UCSD-AML1 (cell line): ENCODE data around the gene SH3BGRL2.
A peak's percentile ranks its signal among the peaks of the same experiment; 100 is the strongest.

Source experiments
- DNase-seq: peaks from one replicate; lab custom pipeline; 2025; ENCODE audit not compliant: unreplicated experiment; lab: John Stamatoyannopoulos, UW

Gene SH3BGRL2

GRCh38 chr6:79630883-79631692 is at the start of gene SH3BGRL2:
Gene SH3BGRL2, plus strand, starts transcription at chr6:79631329. Its CDS starts 133 bp downstream, at chr6:79631462.
- peak; percentile 9 for DNase-seq

GRCh38 chr6:79584332-79584731 is 46.8 kb upstream of the SH3BGRL2 start:
- DNase-seq = no peak

GRCh38 chr6:79586548-79586947 is 44.6 kb upstream of the SH3BGRL2 start:
- no peak for DNase-seq

- no peak for DNase-seq
These were observed 41.4 kb upstream of the SH3BGRL2 start for GRCh38 chr6:79589701-79590100.

GRCh38 chr6:79597155-79597554 is 34.0 kb upstream of the SH3BGRL2 start:
- no peak for DNase-seq

GRCh38 chr6:79598012-79598411 is 33.1 kb upstream of the SH3BGRL2 start:
- no peak for DNase-seq

GRCh38 chr6:79599725-79600259 is 31.3 kb upstream of the SH3BGRL2 start:
- DNase-seq = no peak

GRCh38 chr6:79600313-79600712 is 30.8 kb upstream of the SH3BGRL2 start:
- DNase-seq = no peak

- DNase-seq = no peak
These were observed 30.1 kb upstream of the SH3BGRL2 start for GRCh38 chr6:79600812-79601609.

GRCh38 chr6:79602859-79603258 is 28.3 kb upstream of the SH3BGRL2 start:
- no peak for DNase-seq

GRCh38 chr6:79604583-79605037 is 26.5 kb upstream of the SH3BGRL2 start:
- no peak for DNase-seq

GRCh38 chr6:79605061-79605460 is 26.1 kb upstream of the SH3BGRL2 start:
- no peak for DNase-seq

GRCh38 chr6:79605968-79606764 is 25.0 kb upstream of the SH3BGRL2 start:
- no peak for DNase-seq

- DNase-seq = no peak
These were observed 24.1 kb upstream of the SH3BGRL2 start for GRCh38 chr6:79607000-79607399.

- no peak for DNase-seq
These were observed 22.6 kb upstream of the SH3BGRL2 start for GRCh38 chr6:79608334-79609224.

GRCh38 chr6:79609225-79609595 is 21.9 kb upstream of the SH3BGRL2 start:
- no peak for DNase-seq

GRCh38 chr6:79610306-79611009 is 20.7 kb upstream of the SH3BGRL2 start:
- DNase-seq = no peak

GRCh38 chr6:79612457-79612856 is 18.7 kb upstream of the SH3BGRL2 start:
- DNase-seq = no peak

GRCh38 chr6:79612918-79613317 is 18.2 kb upstream of the SH3BGRL2 start:
- no peak for DNase-seq
